Thymus (tissue), 11 donors: Measurements from ENCODE around the gene CARD6. TPM values are rescaled to one million over a fixed set of nuclear protein-coding genes. Genes with fewer than 3 reads are reported as not detected.

ENCODE experiments used
- DNase-seq, 9 donors: peaks; one replicate each; pipeline ENCODE4 v3.0.0-alpha.2; 2013; ENCODE audit warnings: low spot score in 9 of 9, low read depth in 6 of 9, missing footprints in 1 of 9
- H3K27ac ChIP-seq, 2 donors: one replicate each; pipeline ENCODE4 v1.5.1; 2013; ENCODE audit warnings: control low read depth in 1 of 2, low read depth in 1 of 2, low read length in 1 of 2, mild to moderate bottlenecking in 1 of 2, moderate library complexity in 1 of 2
- H3K27me3 ChIP-seq, 2 donors: one replicate each; pipeline ENCODE4 v1.5.1; 2013; ENCODE audit warnings: low read length in 1 of 2; ENCODE audit not compliant: control insufficient read depth in 2 of 2, insufficient read depth in 1 of 2
- H3K36me3 ChIP-seq, 2 donors: one replicate each; pipeline ENCODE4 v1.5.1; 2013; ENCODE audit warnings: low read length in 1 of 2, mild to moderate bottlenecking in 1 of 2, moderate library complexity in 1 of 2; ENCODE audit not compliant: control insufficient read depth in 2 of 2, insufficient read depth in 2 of 2
- H3K4me1 ChIP-seq, 2 donors: one replicate each; pipeline ENCODE4 v1.5.1; 2013; ENCODE audit warnings: low read length in 2 of 2; ENCODE audit not compliant: control insufficient read depth in 2 of 2, insufficient read depth in 2 of 2
- H3K4me3 ChIP-seq, 2 donors: one replicate each; pipeline ENCODE4 v1.5.1; 2013; ENCODE audit warnings: low read length in 2 of 2, control low read depth in 1 of 2, mild to moderate bottlenecking in 1 of 2
- H3K9me3 ChIP-seq, 2 donors: one replicate each; pipeline ENCODE4 v1.5.1; 2013; ENCODE audit warnings: low read length in 1 of 2, mild to moderate bottlenecking in 1 of 2; ENCODE audit not compliant: control insufficient read depth in 2 of 2, insufficient read depth in 1 of 2
- WGBS: extraction: QIAGEN DNeasy Blood & Tissue Kit; methylation state at CpG from one replicate; pipeline ENCODE4 v1.1.7; 2013; 5-methylcytosine and 5-hydroxymethylcytosine counted together
- polyA plus RNA-seq: library from polyadenylated mRNA; stranded (reverse); fragments of 200-250 nt; gene quantifications from one replicate; pipeline ENCODE4 v1.2.3, GENCODE V29; 2013
- total RNA-seq: library from RNA; stranded (reverse); fragments of 120-200 nt; gene quantifications from one replicate; pipeline ENCODE4 v1.2.4, GENCODE V29; 2013
- donor health status: healthy.

The CARD6 gene
- total and polyA plus RNA-seq, 2 donors, result 2.6 to 3.4 TPM

GRCh38 chr5:40826489-40827187 is 14.5 kb upstream of the CARD6 start:
- Histone ChIP-seq H3K4me3 (no peak overlapping the region), H3K4me1 (no peaks in the 10 kb centered on the region), H3K27me3 (no peaks in the 10 kb centered on the region), H3K36me3 (peaks cover 59% of the 10 kb centered on the region in 2 donors), H3K9me3 (no peaks in the 10 kb centered on the region), H3K27ac (no peak overlapping the region)
- no peak for DNase-seq
- 96% methylated on average over 5 of the region's 5 CpGs for WGBS

- peaks cover 60 to 66% of the 10 kb centered on the region in 2 donors for H3K36me3 ChIP-seq
- 96% methylated on average over 14 of the region's 14 CpGs for WGBS
- no peaks in the 10 kb centered on the region for H3K9me3 ChIP-seq
- no peak overlapping the region for H3K27ac ChIP-seq
- H3K4me1 ChIP-seq, result no peaks in the 10 kb centered on the region
- H3K4me3 ChIP-seq, result no peak overlapping the region
- H3K27me3 ChIP-seq, result no peaks in the 10 kb centered on the region
- DNase-seq, result no peak
Observed at GRCh38 chr5:40827188-40827977, 13.8 kb upstream of the CARD6 start.

- H3K27ac ChIP-seq, result no peak overlapping the region
- WGBS, result over 99% methylated on average over 3 of the region's 3 CpGs
- peaks cover under 1 to 2% of the 10 kb centered on the region in 2 donors for H3K4me1 ChIP-seq
- no peaks in the 10 kb centered on the region for H3K9me3 ChIP-seq
- no peaks in the 10 kb centered on the region for H3K27me3 ChIP-seq
- H3K4me3 ChIP-seq, result no peak overlapping the region
- DNase-seq, result no peak
- H3K36me3 ChIP-seq, result peaks cover 62 to 71% of the 10 kb centered on the region in 2 donors
Observed at GRCh38 chr5:40828021-40828631, 13.0 kb upstream of the CARD6 start.

- peaks cover 7 to 11% of the 10 kb centered on the region in 2 donors for H3K4me1 ChIP-seq
- H3K9me3 ChIP-seq, result no peaks in the 10 kb centered on the region
- no peaks in the 10 kb centered on the region for H3K27me3 ChIP-seq
- DNase-seq, result no peak
- no peak overlapping the region for H3K4me3 ChIP-seq
- no peak overlapping the region for H3K27ac ChIP-seq
- peaks cover 68 to 80% of the 10 kb centered on the region in 2 donors for H3K36me3 ChIP-seq
- over 99% methylated on average over 3 of the region's 3 CpGs for WGBS
Observed at GRCh38 chr5:40828690-40829661, 12.2 kb upstream of the CARD6 start.

GRCh38 chr5:40829748-40830533 is 11.2 kb upstream of the CARD6 start:
- H3K27ac ChIP-seq, result no peak overlapping the region
- H3K9me3 ChIP-seq, result no peaks in the 10 kb centered on the region
- no peak overlapping the region for H3K4me3 ChIP-seq
- 97% methylated on average over 13 of the region's 13 CpGs for WGBS
- peaks cover 65 to 85% of the 10 kb centered on the region in 2 donors for H3K36me3 ChIP-seq
- H3K4me1 ChIP-seq, result peaks cover 10 to 11% of the 10 kb centered on the region in 2 donors
- H3K27me3 ChIP-seq, result no peaks in the 10 kb centered on the region
- DNase-seq, result no peak

- no peak overlapping the region for H3K4me3 ChIP-seq
- DNase-seq, result no peak
- H3K4me1 ChIP-seq, result peaks cover 13 to 20% of the 10 kb centered on the region in 2 donors
- no peak overlapping the region for H3K27ac ChIP-seq
- H3K27me3 ChIP-seq, result no peaks in the 10 kb centered on the region
- 90% methylated on average over 4 of the region's 4 CpGs for WGBS
- peaks cover 62 to 79% of the 10 kb centered on the region in 2 donors for H3K36me3 ChIP-seq
- H3K9me3 ChIP-seq, result no peaks in the 10 kb centered on the region
Observed at GRCh38 chr5:40831346-40832210, 9.6 kb upstream of the CARD6 start.

- Histone ChIP-seq H3K27me3 (no peaks in the 10 kb centered on the region), H3K36me3 (peaks cover 54 to 71% of the 10 kb centered on the region in 2 donors), H3K4me1 (peaks cover 13 to 20% of the 10 kb centered on the region in 2 donors), H3K9me3 (no peaks in the 10 kb centered on the region), H3K27ac (no peak overlapping the region), H3K4me3 (no peak overlapping the region)
- no peak for DNase-seq
- 97% methylated on average over 4 of the region's 4 CpGs for WGBS
Observed at GRCh38 chr5:40832345-40832744, 8.8 kb upstream of the CARD6 start.
